ENCODE data around the gene PLPP1.

Gene PLPP1

GRCh38 chr5:55391707-55392106 is 143.1 kb downstream of the PLPP1 start:
- Histone ChIP-seq H3K9ac (ENCODE audit: low read length) (no peak overlapping the region), H4K20me1 (ENCODE audit: insufficient read depth, low read length) (no peaks in the 10 kb centered on the region), H3K27me3 (ENCODE audit: low read depth, low read length) (no peaks in the 10 kb centered on the region), H2AFZ (ENCODE audit: low read depth, low read length) (no peak overlapping the region), H3K4me2 (ENCODE audit: low read length) (no peak overlapping the region), H3K4me1 (ENCODE audit: low read length) (no peaks in the 10 kb centered on the region), H3K79me2 (ENCODE audit: low read length) (no peaks in the 10 kb centered on the region), H3K9me3 (ENCODE audit: insufficient read depth, low read length) (no peaks in the 10 kb centered on the region), H3K27ac (ENCODE audit: low read length) (no peak overlapping the region), H3K36me3 (replicated peaks; ENCODE audit: low read depth, low read length) (peaks cover 19% of the 10 kb centered on the region), H3K4me3 (ENCODE audit: low read length) (no peak overlapping the region)
- TF ChIP-seq EZH2phosphoT487 (IDR thresholded peaks at IDR 0.05; ENCODE audit: low read depth) (no peak), CTCF (IDR thresholded peaks at IDR 0.05; ENCODE audit: low read depth, low read length) (no peak)

- H3K36me3 ChIP-seq (replicated peaks; ENCODE audit: low read depth, low read length), result peaks cover 19% of the 10 kb centered on the region
- H3K4me3 ChIP-seq (ENCODE audit: low read length), result no peak overlapping the region
- H3K9me3 ChIP-seq (ENCODE audit: insufficient read depth, low read length), result no peaks in the 10 kb centered on the region
- no peak for TF ChIP-seq CTCF (IDR thresholded peaks at IDR 0.05; ENCODE audit: low read depth, low read length)
- H3K9ac ChIP-seq (ENCODE audit: low read length), result no peak overlapping the region
- no peaks in the 10 kb centered on the region for H3K79me2 ChIP-seq (ENCODE audit: low read length)
- no peak overlapping the region for H3K4me2 ChIP-seq (ENCODE audit: low read length)
- no peak overlapping the region for H2AFZ ChIP-seq (ENCODE audit: low read depth, low read length)
- H4K20me1 ChIP-seq (ENCODE audit: insufficient read depth, low read length), result no peaks in the 10 kb centered on the region
- no peaks in the 10 kb centered on the region for H3K4me1 ChIP-seq (ENCODE audit: low read length)
- H3K27me3 ChIP-seq (ENCODE audit: low read depth, low read length), result no peaks in the 10 kb centered on the region
- H3K27ac ChIP-seq (ENCODE audit: low read length), result no peak overlapping the region
These were observed 146.9 kb downstream of the PLPP1 start for GRCh38 chr5:55387865-55388264.

- TF ChIP-seq CTCF (IDR thresholded peaks at IDR 0.05; ENCODE audit: low read depth, low read length) (no peak), EZH2phosphoT487 (IDR thresholded peaks at IDR 0.05; ENCODE audit: low read depth) (no peak)
- Histone ChIP-seq H3K9me3 (ENCODE audit: insufficient read depth, low read length) (no peaks in the 10 kb centered on the region), H3K9ac (ENCODE audit: low read length) (no peak overlapping the region), H3K27ac (ENCODE audit: low read length) (no peak overlapping the region), H3K4me1 (ENCODE audit: low read length) (no peaks in the 10 kb centered on the region), H3K36me3 (replicated peaks; ENCODE audit: low read depth, low read length) (peaks cover 20% of the 10 kb centered on the region), H2AFZ (ENCODE audit: low read depth, low read length) (no peak overlapping the region), H3K27me3 (ENCODE audit: low read depth, low read length) (no peaks in the 10 kb centered on the region), H4K20me1 (ENCODE audit: insufficient read depth, low read length) (no peaks in the 10 kb centered on the region), H3K4me3 (ENCODE audit: low read length) (no peak overlapping the region), H3K79me2 (ENCODE audit: low read length) (no peaks in the 10 kb centered on the region), H3K4me2 (ENCODE audit: low read length) (no peak overlapping the region)
These were observed 148.4 kb downstream of the PLPP1 start for GRCh38 chr5:55386356-55386755.

GRCh38 chr5:55385846-55386245 is 148.9 kb downstream of the PLPP1 start:
- H3K79me2 ChIP-seq (ENCODE audit: low read length), result no peaks in the 10 kb centered on the region
- peaks cover 20% of the 10 kb centered on the region for H3K36me3 ChIP-seq (replicated peaks; ENCODE audit: low read depth, low read length)
- no peak overlapping the region for H3K9ac ChIP-seq (ENCODE audit: low read length)
- no peaks in the 10 kb centered on the region for H3K4me1 ChIP-seq (ENCODE audit: low read length)
- no peak overlapping the region for H3K27ac ChIP-seq (ENCODE audit: low read length)
- no peak for TF ChIP-seq EZH2phosphoT487 (IDR thresholded peaks at IDR 0.05; ENCODE audit: low read depth)
- no peak for TF ChIP-seq CTCF (IDR thresholded peaks at IDR 0.05; ENCODE audit: low read depth, low read length)
- H3K4me2 ChIP-seq (ENCODE audit: low read length), result no peak overlapping the region
- H3K27me3 ChIP-seq (ENCODE audit: low read depth, low read length), result no peaks in the 10 kb centered on the region
- no peak overlapping the region for H3K4me3 ChIP-seq (ENCODE audit: low read length)
- H3K9me3 ChIP-seq (ENCODE audit: insufficient read depth, low read length), result no peaks in the 10 kb centered on the region
- H2AFZ ChIP-seq (ENCODE audit: low read depth, low read length), result no peak overlapping the region
- no peaks in the 10 kb centered on the region for H4K20me1 ChIP-seq (ENCODE audit: insufficient read depth, low read length)

Measured in OCI-LY3 (cell line).